NT2/D1 (cell line): ENCODE measurements around the gene VNN1.
"Not testable (repeated sequence)": the region's sequence is repeated elsewhere in the genome, so short reads cannot be mapped to it uniquely, and the experiment has no call there.

Experiments
- DNase-seq: peaks from one replicate; pipeline ENCODE4 v3.0.0-alpha.2; 2011; ENCODE audit warnings: low read depth, low spot score
- H3K27me3 ChIP-seq: 2 replicates; pipeline ENCODE4 v1.6.0; 2011; ENCODE audit warnings: mild to moderate bottlenecking; ENCODE audit not compliant: insufficient read length, insufficient read depth
- H3K36me3 ChIP-seq: 2 replicates; pipeline ENCODE4 v1.6.1; 2011; ENCODE audit warnings: mild to moderate bottlenecking, low read length, mixed read lengths; ENCODE audit not compliant: insufficient read depth, insufficient read length
- H3K4me1 ChIP-seq: 2 replicates; pipeline ENCODE4 v1.5.1; 2011; ENCODE audit not compliant: insufficient read depth, insufficient read length
- H3K4me3 ChIP-seq: 2 replicates; pipeline ENCODE4 v1.5.1; 2011; ENCODE audit warnings: low read depth; ENCODE audit not compliant: insufficient read length
- H3K9ac ChIP-seq: 2 replicates; pipeline ENCODE4 v1.6.0; 2011; ENCODE audit warnings: low read depth; ENCODE audit not compliant: insufficient read length
- H3K9me3 ChIP-seq: 2 replicates; pipeline ENCODE4 v1.5.1; 2011; ENCODE audit warnings: mild to moderate bottlenecking, low read length; ENCODE audit not compliant: insufficient read depth
- SUZ12 ChIP-seq: IDR thresholded peaks from 2 replicates; pipeline ENCODE4 v1.6.1; 2011; ENCODE audit not compliant: insufficient read length, insufficient read depth; ENCODE audit errors: extremely low read depth
- YY1 ChIP-seq: IDR thresholded peaks from 2 replicates; pipeline ENCODE4 v1.6.1; 2011; ENCODE audit not compliant: insufficient read length, insufficient read depth
- ZNF274 ChIP-seq: IDR thresholded peaks from 2 replicates; pipeline ENCODE4 v1.6.1; 2011; ENCODE audit warnings: mild to moderate bottlenecking, low read depth, low read length

VNN1 gene

GRCh38 chr6:132708771-132709170, 5.1 kb downstream of the VNN1 start:
- H3K9me3 ChIP-seq = no peaks in the 10 kb centered on the region
- TF ChIP-seq SUZ12 = no peak
- TF ChIP-seq ZNF274 = no peak
- no peak for TF ChIP-seq YY1

GRCh38 chr6:132708002-132708401, 5.9 kb downstream of the VNN1 start:
- H3K4me1 ChIP-seq = no peaks in the 10 kb centered on the region
- H3K9me3 ChIP-seq = no peaks in the 10 kb centered on the region
- no peaks in the 10 kb centered on the region for H3K36me3 ChIP-seq
- H3K4me3 ChIP-seq = no peak overlapping the region
- H3K9ac ChIP-seq = no peak overlapping the region
- no peak for TF ChIP-seq YY1
- no peak for TF ChIP-seq ZNF274
- TF ChIP-seq SUZ12 = no peak
- DNase-seq = no peak
- no peaks in the 10 kb centered on the region for H3K27me3 ChIP-seq

More at GRCh38 chr6:132708771-132709170, 5.1 kb downstream of the VNN1 start:
- Histone ChIP-seq H3K36me3 (no peaks in the 10 kb centered on the region), H3K27me3 (no peaks in the 10 kb centered on the region), H3K4me3 (no peak overlapping the region), H3K4me1 (no peaks in the 10 kb centered on the region), H3K9ac (no peak overlapping the region)
- DNase-seq = no peak

DNA sequence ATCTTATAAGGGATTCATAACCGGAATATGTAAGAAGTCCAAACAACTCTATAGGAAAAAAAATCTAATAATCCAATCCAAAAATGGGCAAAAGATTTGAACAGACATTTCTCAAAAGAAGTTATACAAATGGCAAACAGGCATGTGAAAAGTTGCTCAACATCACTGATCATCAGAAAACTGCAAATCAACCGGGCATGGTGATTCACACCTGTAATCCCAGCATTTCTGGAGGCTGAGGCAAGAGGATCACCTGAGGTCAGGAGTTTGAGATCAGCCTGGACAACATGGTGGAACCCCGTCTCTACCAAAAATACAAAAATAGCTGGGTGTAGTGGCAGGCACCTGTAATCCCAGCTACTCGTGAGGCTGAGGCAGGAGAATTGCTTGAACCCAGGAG, 7.1 kb downstream of the VNN1 start:
- DNase-seq, H3K9ac ChIP-seq, H3K4me3 ChIP-seq, H3K4me1 ChIP-seq, H3K36me3 ChIP-seq, H3K9me3 ChIP-seq, H3K27me3 ChIP-seq: not testable (repeated sequence)

DNA sequence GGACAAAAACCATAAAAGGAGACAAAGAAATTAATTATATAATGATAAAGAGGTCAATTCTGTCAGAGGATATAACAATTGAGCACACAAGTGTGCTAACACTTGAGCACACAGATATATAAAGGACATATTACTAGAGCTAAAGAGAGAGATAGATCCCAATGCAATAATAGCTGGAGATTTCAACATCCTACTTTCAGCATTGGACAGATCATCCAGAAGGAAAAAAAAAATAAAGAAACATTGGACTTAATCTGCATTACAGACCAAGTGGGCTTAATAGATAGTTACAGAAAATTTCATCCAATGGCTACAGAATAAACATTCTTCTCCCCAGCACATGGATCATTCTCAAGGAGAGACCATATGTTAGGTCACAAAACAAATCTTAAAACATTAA, 9.9 kb downstream of the VNN1 start:
- H3K4me3 ChIP-seq = no peak overlapping the region
- H3K4me1 ChIP-seq = no peaks in the 10 kb centered on the region
- no peaks in the 10 kb centered on the region for H3K36me3 ChIP-seq
- no peak overlapping the region for H3K9ac ChIP-seq
- no peaks in the 10 kb centered on the region for H3K27me3 ChIP-seq
- no peak for DNase-seq
- no peak for TF ChIP-seq SUZ12
- no peak for TF ChIP-seq YY1
- H3K9me3 ChIP-seq = no peaks in the 10 kb centered on the region

GRCh38 chr6:132698608-132699007, 15.2 kb downstream of the VNN1 start:
- TF ChIP-seq SUZ12 (no peak), ZNF274 (no peak), YY1 (no peak)
- Histone ChIP-seq H3K9me3 (no peaks in the 10 kb centered on the region), H3K4me3 (no peak overlapping the region), H3K36me3 (no peaks in the 10 kb centered on the region), H3K9ac (no peak overlapping the region), H3K27me3 (no peaks in the 10 kb centered on the region), H3K4me1 (no peaks in the 10 kb centered on the region)
- DNase-seq = no peak

DNA sequence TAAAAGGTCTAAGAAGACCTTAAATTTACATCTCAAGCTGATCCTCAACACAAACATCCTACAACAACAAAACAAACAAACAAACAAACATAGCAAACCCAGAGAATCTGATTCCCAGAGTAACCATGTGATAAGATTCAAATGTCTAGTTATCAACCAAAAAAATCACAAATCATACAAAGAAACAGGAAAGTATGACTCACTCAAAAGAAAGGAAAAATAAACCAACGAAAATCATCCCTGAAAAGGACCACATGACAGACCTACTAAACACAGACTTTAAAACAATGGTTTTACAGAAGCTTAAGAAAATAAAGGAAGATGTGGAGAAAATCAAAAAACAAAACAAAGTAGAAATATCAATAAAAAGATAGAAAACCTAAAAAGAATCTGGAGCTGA, 18.1 kb downstream of the VNN1 start:
- Histone ChIP-seq H3K4me3 (no peak overlapping the region), H3K4me1 (no peaks in the 10 kb centered on the region), H3K9me3 (no peaks in the 10 kb centered on the region), H3K36me3 (no peaks in the 10 kb centered on the region), H3K9ac (no peak overlapping the region), H3K27me3 (no peaks in the 10 kb centered on the region)
- TF ChIP-seq YY1 (no peak), ZNF274 (no peak), SUZ12 (no peak)
- DNase-seq = no peak

GRCh38 chr6:132693478-132693877, 20.4 kb downstream of the VNN1 start:
- no peak overlapping the region for H3K9ac ChIP-seq
- no peaks in the 10 kb centered on the region for H3K36me3 ChIP-seq
- no peak for TF ChIP-seq ZNF274
- no peak for TF ChIP-seq SUZ12
- TF ChIP-seq YY1 = no peak
- no peaks in the 10 kb centered on the region for H3K4me1 ChIP-seq
- H3K4me3 ChIP-seq = no peak overlapping the region
- no peaks in the 10 kb centered on the region for H3K27me3 ChIP-seq
- no peak for DNase-seq
- no peaks in the 10 kb centered on the region for H3K9me3 ChIP-seq

GRCh38 chr6:132690678-132691077, 23.2 kb downstream of the VNN1 start:
- Histone ChIP-seq H3K4me1 (no peaks in the 10 kb centered on the region), H3K4me3 (no peak overlapping the region), H3K36me3 (no peaks in the 10 kb centered on the region), H3K9ac (no peak overlapping the region), H3K27me3 (no peaks in the 10 kb centered on the region), H3K9me3 (no peaks in the 10 kb centered on the region)
- no peak for TF ChIP-seq YY1
- no peak for TF ChIP-seq SUZ12
- no peak for TF ChIP-seq ZNF274
- no peak for DNase-seq
